Measurements from ENCODE around the gene MPI. TPM values are rescaled to one million over a fixed set of nuclear protein-coding genes. Genes with fewer than 3 reads are reported as not detected.
"Not testable (repeated sequence)": the region's sequence is repeated elsewhere in the genome, so short reads cannot be mapped to it uniquely, and the experiment has no call there.

MPI gene
- total RNA-seq, 1 donor from 2014 or later: 64.4 TPM

GRCh38 chr15:74906450-74907162, 16.8 kb downstream of the MPI start, which contains the start of gene FAM219B:
Gene FAM219B, minus strand, starts transcription at chr15:74906851. Its CDS starts 51 bp downstream, at chr15:74906800.
- Mint-ChIP-seq H3K4me3 (peak within 1 kb of the TSS; percentile 97), H3K27ac (peak within 1 kb of the TSS; percentile 93), H3K9me3 (no peaks in the 10 kb centered on the region), H3K4me1 (peaks cover 35% of the 10 kb centered on the region), H3K27me3 (no peaks in the 10 kb centered on the region), H3K36me3 (ENCODE audit: low read depth) (peaks cover 34% of the 10 kb centered on the region)
- peak; percentile 95 for DNase-seq
- intact Hi-C loops (cut with micrococcal nuclease): loop anchor here (1.0 to 5.0 kb wide), 5 partner anchors 16 to 61 kb away; partner anchors contain the start of genes COX5A, MPI, RPP25 and SCAMP2

GRCh38 chr15:74907163-74907870, 17.5 kb downstream of the MPI start:
- peak overlapping the region; percentile 97 for H3K4me3 Mint-ChIP-seq
- peaks cover 36% of the 10 kb centered on the region for H3K36me3 Mint-ChIP-seq (ENCODE audit: low read depth)
- intact Hi-C loops (cut with micrococcal nuclease): loop anchor here (5.0 kb wide), 1 partner anchor 50 kb away; the partner anchor contains the start of gene RPP25
- no peaks in the 10 kb centered on the region for H3K27me3 Mint-ChIP-seq
- no peaks in the 10 kb centered on the region for H3K9me3 Mint-ChIP-seq
- peak overlapping the region; percentile 93 for H3K27ac Mint-ChIP-seq
- no peak for DNase-seq
- peaks cover 29% of the 10 kb centered on the region for H3K4me1 Mint-ChIP-seq

GRCh38 chr15:74908635-74909034, 18.8 kb downstream of the MPI start:
- no peaks in the 10 kb centered on the region for H3K9me3 Mint-ChIP-seq
- H3K36me3 Mint-ChIP-seq (ENCODE audit: low read depth): peaks cover 32% of the 10 kb centered on the region
- H3K4me3 Mint-ChIP-seq: no peak overlapping the region
- no peak for DNase-seq
- peaks cover 28% of the 10 kb centered on the region for H3K4me1 Mint-ChIP-seq
- intact Hi-C loops (cut with micrococcal nuclease): loop anchor here (5.0 kb wide), 1 partner anchor 49 kb away; the partner anchor contains the start of gene RPP25
- H3K27ac Mint-ChIP-seq: no peak overlapping the region
- H3K27me3 Mint-ChIP-seq: no peaks in the 10 kb centered on the region

GRCh38 chr15:74913041-74913440, 23.2 kb downstream of the MPI start:
- intact Hi-C loops (cut with micrococcal nuclease): no loop called here
- no peaks in the 10 kb centered on the region for H3K4me1 Mint-ChIP-seq
- no peak overlapping the region for H3K27ac Mint-ChIP-seq
- H3K4me3 Mint-ChIP-seq: no peak overlapping the region
- DNase-seq: no peak
- peaks cover 38% of the 10 kb centered on the region for H3K36me3 Mint-ChIP-seq (ENCODE audit: low read depth)
- H3K27me3 Mint-ChIP-seq: no peaks in the 10 kb centered on the region
- H3K9me3 Mint-ChIP-seq: no peaks in the 10 kb centered on the region

GRCh38 chr15:74913799-74914198, 24.0 kb downstream of the MPI start:
- H3K9me3 Mint-ChIP-seq; H3K4me1 Mint-ChIP-seq; DNase-seq; H3K27me3 Mint-ChIP-seq; intact Hi-C loops (cut with micrococcal nuclease); H3K4me3 Mint-ChIP-seq: not testable (repeated sequence)
- Mint-ChIP-seq H3K27ac (peak overlapping the region; percentile 58), H3K36me3 (ENCODE audit: low read depth) (peaks cover 42% of the 10 kb centered on the region)

- Mint-ChIP-seq H3K36me3 (ENCODE audit: low read depth) (peaks cover 60% of the 10 kb centered on the region), H3K27ac (no peak overlapping the region)
Observed at GRCh38 chr15:74917676-74918075, 27.8 kb downstream of the MPI start.

GRCh38 chr15:74920456-74920855, 30.6 kb downstream of the MPI start:
- intact Hi-C loops (cut with micrococcal nuclease): no loop called here
- peaks cover 60% of the 10 kb centered on the region for H3K36me3 Mint-ChIP-seq (ENCODE audit: low read depth)
- H3K27ac Mint-ChIP-seq: no peak overlapping the region

More at GRCh38 chr15:74917676-74918075, 27.8 kb downstream of the MPI start:
- peaks cover 4% of the 10 kb centered on the region for H3K4me1 Mint-ChIP-seq
- no peak overlapping the region for H3K4me3 Mint-ChIP-seq
- intact Hi-C loops (cut with micrococcal nuclease): no loop called here
- no peaks in the 10 kb centered on the region for H3K27me3 Mint-ChIP-seq
- DNase-seq: no peak
- no peaks in the 10 kb centered on the region for H3K9me3 Mint-ChIP-seq

GRCh38 chr15:74924525-74924924, 34.7 kb downstream of the MPI start:
- Mint-ChIP-seq H3K27ac (no peak overlapping the region), H3K36me3 (ENCODE audit: low read depth) (peaks cover 52% of the 10 kb centered on the region), H3K9me3 (no peaks in the 10 kb centered on the region), H3K4me3 (no peak overlapping the region), H3K27me3 (no peaks in the 10 kb centered on the region), H3K4me1 (peaks cover 6% of the 10 kb centered on the region)
- no peak for DNase-seq
- intact Hi-C loops (cut with micrococcal nuclease): no loop called here

More at GRCh38 chr15:74920456-74920855, 30.6 kb downstream of the MPI start:
- Mint-ChIP-seq H3K4me1 (peaks cover 8% of the 10 kb centered on the region), H3K9me3 (no peaks in the 10 kb centered on the region), H3K4me3 (no peak overlapping the region), H3K27me3 (no peaks in the 10 kb centered on the region)
- no peak for DNase-seq

- Mint-ChIP-seq H3K4me1 (peaks cover 5% of the 10 kb centered on the region), H3K27ac (no peak overlapping the region), H3K4me3 (no peak overlapping the region), H3K27me3 (no peaks in the 10 kb centered on the region), H3K9me3 (no peaks in the 10 kb centered on the region), H3K36me3 (ENCODE audit: low read depth) (peaks cover 38% of the 10 kb centered on the region)
- intact Hi-C loops (cut with micrococcal nuclease): no loop called here
- DNase-seq: no peak
Observed at GRCh38 chr15:74928771-74929198, 38.9 kb downstream of the MPI start.

- intact Hi-C loops (cut with micrococcal nuclease): loop anchor here (10.0 kb wide), 1 partner anchor 319 kb away; the partner anchor contains the start of gene CLK3
- H3K27ac Mint-ChIP-seq: no peak overlapping the region
- peak overlapping the region; percentile 28 for H3K4me3 Mint-ChIP-seq
- peaks cover 20% of the 10 kb centered on the region for H3K4me1 Mint-ChIP-seq
- H3K27me3 Mint-ChIP-seq: no peaks in the 10 kb centered on the region
- no peak for DNase-seq
- H3K9me3 Mint-ChIP-seq: no peaks in the 10 kb centered on the region
- peaks cover 33% of the 10 kb centered on the region for H3K36me3 Mint-ChIP-seq (ENCODE audit: low read depth)
Observed at GRCh38 chr15:74933573-74933972, 43.7 kb downstream of the MPI start.

GRCh38 chr15:74935193-74935592, 45.4 kb downstream of the MPI start:
- peaks cover 23% of the 10 kb centered on the region for H3K4me1 Mint-ChIP-seq
- intact Hi-C loops (cut with micrococcal nuclease): loop anchor here (5.0 to 10.0 kb wide), 3 partner anchors 320 to 517 kb away; partner anchors contain the start of genes CLK3, MAN2C1 and SIN3A
- H3K27me3 Mint-ChIP-seq, H3K9me3 Mint-ChIP-seq, DNase-seq: not testable (repeated sequence)
- H3K36me3 Mint-ChIP-seq (ENCODE audit: low read depth): peaks cover 25% of the 10 kb centered on the region
- peak overlapping the region; percentile 72 for H3K4me3 Mint-ChIP-seq
- peak overlapping the region; percentile 72 for H3K27ac Mint-ChIP-seq

GRCh38 chr15:74937272-74937589, 47.4 kb downstream of the MPI start:
- H3K27ac Mint-ChIP-seq: peak overlapping the region; percentile 88
- H3K36me3 Mint-ChIP-seq (ENCODE audit: low read depth): peaks cover 17% of the 10 kb centered on the region
- intact Hi-C loops (cut with micrococcal nuclease): loop anchor here (5.0 to 10.0 kb wide), 3 partner anchors 322 to 515 kb away; partner anchors contain the start of genes CLK3, MAN2C1 and SIN3A
- DNase-seq: no peak
- H3K27me3 Mint-ChIP-seq: no peaks in the 10 kb centered on the region
- H3K4me3 Mint-ChIP-seq: peak overlapping the region; percentile 92
- H3K4me1 Mint-ChIP-seq: peaks cover 23% of the 10 kb centered on the region
- no peaks in the 10 kb centered on the region for H3K9me3 Mint-ChIP-seq

GRCh38 chr15:74937590-74938371, 47.9 kb downstream of the MPI start, which contains the start of gene COX5A:
Gene COX5A, minus strand, starts transcription at chr15:74938073. Its CDS starts 59 bp downstream, at chr15:74938014.
- peaks cover under 1% of the 10 kb centered on the region for H3K27me3 Mint-ChIP-seq
- peak within 1 kb of the TSS; percentile 92 for H3K4me3 Mint-ChIP-seq
- peak; percentile 97 for DNase-seq
- H3K27ac Mint-ChIP-seq: peak within 1 kb of the TSS; percentile 88
- intact Hi-C loops (cut with micrococcal nuclease): loop anchor here (1.0 to 10.0 kb wide), 7 partner anchors 19 to 515 kb away; partner anchors contain the start of genes CLK3, FAM219B, MAN2C1 and RPP25
- H3K4me1 Mint-ChIP-seq: peaks cover 23% of the 10 kb centered on the region
- no peaks in the 10 kb centered on the region for H3K9me3 Mint-ChIP-seq
- H3K36me3 Mint-ChIP-seq (ENCODE audit: low read depth): peaks cover 17% of the 10 kb centered on the region

All from activated CD4-positive, alpha-beta T cell treated with anti-CD3 and anti-CD28 coated beads, Interleukin-2, amount 10 ng/mL, durations not matched to agents 24 days and 14 days (primary cell).